Prostate gland (tissue), 2 donors: ENCODE results near the gene PKP4. TPM values are rescaled to one million over a fixed set of nuclear protein-coding genes. Genes with fewer than 3 reads are reported as not detected.

Experiments used
- DNase-seq: peaks from one replicate; pipeline ENCODE4 v3.0.0-alpha.2; 2019; ENCODE audit warnings: low spot score
- H3K27ac ChIP-seq, 2 donors: fragments of 200-600 bp; sonication (generic); 2 replicates each; pipeline ENCODE4 v1.5.1; 2017 to 2019
- H3K27me3 ChIP-seq: fragments of 200-600 bp; sonication (generic); replicated peaks from 2 replicates; pipeline ENCODE4 v1.5.1; 2019; ENCODE audit not compliant: insufficient read depth
- H3K36me3 ChIP-seq, 2 donors: fragments of 200-600 bp; sonication (generic); 1 replicate in 1 of 2; 2 replicates in 1 of 2; pipeline versions ENCODE4 v1.5.1 to v1.8.1; 2017 to 2019
- H3K4me1 ChIP-seq: fragments of 200-600 bp; sonication (generic); replicated peaks from 2 replicates; pipeline ENCODE4 v1.5.1; 2019
- H3K4me3 ChIP-seq, 2 donors: fragments of 200-600 bp; sonication (generic); 2 replicates each; pipeline ENCODE4 v1.5.1; 2017 to 2019
- H3K9me3 ChIP-seq: fragments of 200-600 bp; sonication (generic); 2 replicates; pipeline ENCODE4 v1.5.1; 2017
- CTCF ChIP-seq, 4 experiments: fragments of 200-600 bp in 2 of 4; fragments of 450-650 bp in 2 of 4; sonication (generic) in 2 of 4; IDR thresholded peaks; 1 replicate in 3 of 4; 2 replicates in 1 of 4; pipeline ENCODE4 v1.5.1; 2016 to 2019; ENCODE audit warnings: antibody characterized with exemption in 4 of 4, mild to moderate bottlenecking in 2 of 4, moderate library complexity in 2 of 4
- POLR2A ChIP-seq: fragments of 450-650 bp; IDR thresholded peaks from one replicate; pipeline ENCODE4 v1.6.1; 2016; ENCODE audit warnings: antibody characterized with exemption, mild to moderate bottlenecking
- POLR2AphosphoS5 ChIP-seq: sonication (generic); formaldehyde crosslinking; IDR thresholded peaks from one replicate; pipeline ENCODE4 v1.6.1; 2017; ENCODE audit warnings: antibody characterized with exemption
- WGBS: methylation state at CpG from one replicate; pipeline ENCODE4 v1.1.5; 2018; 5-methylcytosine and 5-hydroxymethylcytosine counted together
- intact Hi-C: fragments of 100-400 bp; cut with DNase I; formaldehyde crosslinking; loops from one replicate; pipeline ENCODE4 v1.14.2; 2022
- total RNA-seq, 2 donors: library from RNA; depleted of rRNA; stranded (reverse); fragments of >200 nt; gene quantifications; one replicate each; pipeline ENCODE4 v1.1.0, GENCODE V29; 2016

Gene PKP4
- total RNA-seq, 2 donors from 2014 or later = 49.0 to 57.9 TPM

- intact Hi-C loops = no loop called here
- DNase-seq = no peak
- 26% methylated on average over 2 of the region's 2 CpGs for WGBS
- Histone ChIP-seq H3K9me3 (no peaks in the 10 kb centered on the region), H3K4me1 (no peaks in the 10 kb centered on the region), H3K4me3 (no peak overlapping the region), H3K27me3 (no peaks in the 10 kb centered on the region), H3K27ac (no peak overlapping the region), H3K36me3 (no peaks in the 10 kb centered on the region)
- TF ChIP-seq POLR2AphosphoS5 (no peak), POLR2A (no peak), CTCF (IDR thresholded peaks at IDR 0.05) (no peak)
These were observed 118.4 kb downstream of the PKP4 start for GRCh38 chr2:158575051-158575635.

- Histone ChIP-seq H3K9me3 (no peaks in the 10 kb centered on the region), H3K27me3 (no peaks in the 10 kb centered on the region), H3K27ac (no peak overlapping the region), H3K4me1 (no peaks in the 10 kb centered on the region), H3K4me3 (no peak overlapping the region), H3K36me3 (no peaks in the 10 kb centered on the region)
- intact Hi-C loops = no loop called here
- 94% methylated on average over 5 of the region's 5 CpGs for WGBS
- no peak for DNase-seq
- TF ChIP-seq CTCF (IDR thresholded peaks at IDR 0.05) = no peak
These were observed 120.4 kb downstream of the PKP4 start for GRCh38 chr2:158577141-158577540.

- Histone ChIP-seq H3K4me3 (no peak overlapping the region), H3K4me1 (no peaks in the 10 kb centered on the region), H3K27ac (no peak overlapping the region), H3K27me3 (no peaks in the 10 kb centered on the region), H3K36me3 (no peaks in the 10 kb centered on the region), H3K9me3 (no peaks in the 10 kb centered on the region)
- no peak for DNase-seq
- 88% methylated on average over 1 of the region's 1 CpG for WGBS
- intact Hi-C loops = no loop called here
- TF ChIP-seq POLR2AphosphoS5 (no peak), POLR2A (no peak), CTCF (IDR thresholded peaks at IDR 0.05) (no peak)
These were observed 122.1 kb downstream of the PKP4 start for GRCh38 chr2:158578703-158579330.

DNA sequence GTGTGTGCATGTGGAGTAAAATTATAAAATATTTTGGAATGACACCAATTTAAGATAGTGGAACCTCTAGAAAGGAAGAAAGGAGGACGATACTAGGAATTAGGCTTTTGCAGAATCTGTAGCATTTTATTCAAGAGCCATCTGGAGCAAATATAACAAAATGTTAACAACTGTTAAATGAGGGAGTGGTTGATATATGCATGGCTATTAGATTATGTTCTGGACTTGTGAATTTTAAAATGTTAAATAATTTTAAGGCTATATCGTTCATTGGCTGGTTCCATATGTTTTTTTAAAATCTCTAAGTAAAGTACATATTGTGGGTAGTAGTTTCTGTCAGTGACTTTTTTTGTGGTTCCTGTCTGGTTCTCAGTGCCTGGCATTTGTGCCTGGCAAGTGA, 123.2 kb downstream of the PKP4 start:
- no peak for DNase-seq
- Histone ChIP-seq H3K4me3 (no peak overlapping the region), H3K27me3 (no peaks in the 10 kb centered on the region), H3K4me1 (no peaks in the 10 kb centered on the region), H3K27ac (no peak overlapping the region), H3K36me3 (no peaks in the 10 kb centered on the region), H3K9me3 (no peaks in the 10 kb centered on the region)
- intact Hi-C loops = no loop called here
- WGBS = 94% methylated on average over 2 of the region's 2 CpGs
- TF ChIP-seq POLR2A (no peak), POLR2AphosphoS5 (no peak), CTCF (IDR thresholded peaks at IDR 0.05) (no peak)

DNA sequence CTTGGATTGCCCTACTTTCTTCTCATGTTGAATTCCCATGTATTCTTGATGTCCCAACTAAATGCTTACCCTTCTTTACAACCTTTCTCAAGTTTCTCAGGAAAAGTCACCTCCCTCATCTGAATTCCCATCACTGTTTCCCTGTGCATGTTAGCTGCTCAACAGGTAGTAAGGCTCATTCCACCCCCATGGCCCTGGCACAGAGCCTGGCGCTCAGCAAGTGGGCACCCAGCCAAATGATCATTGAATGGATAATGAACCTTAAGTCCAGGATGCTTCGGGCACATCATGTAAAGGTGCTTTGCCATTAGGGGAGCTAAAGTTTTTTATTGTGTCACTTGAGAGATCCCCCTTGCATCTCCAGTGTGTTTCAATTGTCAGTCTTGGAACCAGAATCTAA, 124.0 kb downstream of the PKP4 start:
- no peak for DNase-seq
- H3K9me3 ChIP-seq = no peaks in the 10 kb centered on the region
- H3K27me3 ChIP-seq = no peaks in the 10 kb centered on the region
- H3K36me3 ChIP-seq = no peaks in the 10 kb centered on the region
- H3K4me1 ChIP-seq = no peaks in the 10 kb centered on the region
- TF ChIP-seq CTCF (IDR thresholded peaks at IDR 0.05) (no peak), POLR2A (no peak), POLR2AphosphoS5 (no peak)
- no peak overlapping the region for H3K27ac ChIP-seq
- H3K4me3 ChIP-seq = no peak overlapping the region
- intact Hi-C loops = no loop called here
- 86% methylated on average over 2 of the region's 2 CpGs for WGBS
